Hair follicular keratinocyte (primary cell): ENCODE measurements around the gene GPT2. TPM values are rescaled to one million over a fixed set of nuclear protein-coding genes. Genes with fewer than 3 reads are reported as not detected.

Experiments used
- total RNA-seq: library from RNA; depleted of rRNA; stranded (reverse); fragments of >200 nt; gene quantifications from 2 replicates; pipeline ENCODE4 v1.2.3, GENCODE V29; 2015

GPT2 gene, protein sequence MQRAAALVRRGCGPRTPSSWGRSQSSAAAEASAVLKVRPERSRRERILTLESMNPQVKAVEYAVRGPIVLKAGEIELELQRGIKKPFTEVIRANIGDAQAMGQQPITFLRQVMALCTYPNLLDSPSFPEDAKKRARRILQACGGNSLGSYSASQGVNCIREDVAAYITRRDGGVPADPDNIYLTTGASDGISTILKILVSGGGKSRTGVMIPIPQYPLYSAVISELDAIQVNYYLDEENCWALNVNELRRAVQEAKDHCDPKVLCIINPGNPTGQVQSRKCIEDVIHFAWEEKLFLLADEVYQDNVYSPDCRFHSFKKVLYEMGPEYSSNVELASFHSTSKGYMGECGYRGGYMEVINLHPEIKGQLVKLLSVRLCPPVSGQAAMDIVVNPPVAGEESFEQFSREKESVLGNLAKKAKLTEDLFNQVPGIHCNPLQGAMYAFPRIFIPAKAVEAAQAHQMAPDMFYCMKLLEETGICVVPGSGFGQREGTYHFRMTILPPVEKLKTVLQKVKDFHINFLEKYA
- total RNA-seq = 47.4 and 48.8 TPM in 2 replicates

DNA sequence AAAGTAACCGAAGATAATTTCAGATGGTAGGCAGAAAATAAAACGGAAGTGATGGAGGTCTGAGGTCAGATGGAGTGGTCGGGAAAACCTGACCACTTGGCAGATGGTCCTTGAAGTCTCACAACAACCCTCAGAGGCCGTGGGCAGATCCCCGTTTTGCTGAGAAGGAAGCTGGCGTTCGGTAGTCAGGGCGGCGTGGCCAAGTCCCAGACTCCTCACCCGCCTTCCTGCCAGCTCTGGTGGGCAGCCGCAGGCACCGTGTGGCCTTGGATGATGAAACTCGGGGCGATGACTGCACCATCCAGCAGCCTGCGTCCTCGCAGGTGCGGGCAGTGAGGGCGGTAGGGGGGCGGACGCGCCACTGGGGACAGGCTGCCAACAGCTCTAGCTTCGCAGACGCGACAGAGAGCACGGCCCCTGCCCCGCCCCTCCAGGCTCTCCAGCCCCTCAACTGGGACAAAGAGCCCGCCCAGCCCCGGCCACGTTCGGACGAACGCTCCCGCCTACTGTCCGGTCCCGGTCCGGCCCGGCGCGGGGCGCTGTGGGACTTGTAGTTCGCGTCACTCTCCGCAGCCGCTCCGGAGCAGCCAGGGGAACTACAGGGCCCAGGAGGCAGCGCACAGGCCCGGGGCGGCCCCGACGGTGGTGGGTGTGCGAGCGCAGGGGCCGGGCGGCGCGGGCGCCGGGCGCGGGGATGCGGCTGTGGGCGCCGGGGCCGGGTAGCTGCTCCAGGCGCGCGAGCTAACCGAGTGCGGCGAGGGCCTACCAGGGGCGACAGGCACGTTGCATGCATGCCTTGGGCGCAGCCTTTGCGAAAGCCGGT lies at the start of gene GPT2:
GPT2 (plus strand) TSS at position 673 of the 823 bp plus-strand sequence. CDS start 354 bp downstream, outside the sequence.

DNA sequence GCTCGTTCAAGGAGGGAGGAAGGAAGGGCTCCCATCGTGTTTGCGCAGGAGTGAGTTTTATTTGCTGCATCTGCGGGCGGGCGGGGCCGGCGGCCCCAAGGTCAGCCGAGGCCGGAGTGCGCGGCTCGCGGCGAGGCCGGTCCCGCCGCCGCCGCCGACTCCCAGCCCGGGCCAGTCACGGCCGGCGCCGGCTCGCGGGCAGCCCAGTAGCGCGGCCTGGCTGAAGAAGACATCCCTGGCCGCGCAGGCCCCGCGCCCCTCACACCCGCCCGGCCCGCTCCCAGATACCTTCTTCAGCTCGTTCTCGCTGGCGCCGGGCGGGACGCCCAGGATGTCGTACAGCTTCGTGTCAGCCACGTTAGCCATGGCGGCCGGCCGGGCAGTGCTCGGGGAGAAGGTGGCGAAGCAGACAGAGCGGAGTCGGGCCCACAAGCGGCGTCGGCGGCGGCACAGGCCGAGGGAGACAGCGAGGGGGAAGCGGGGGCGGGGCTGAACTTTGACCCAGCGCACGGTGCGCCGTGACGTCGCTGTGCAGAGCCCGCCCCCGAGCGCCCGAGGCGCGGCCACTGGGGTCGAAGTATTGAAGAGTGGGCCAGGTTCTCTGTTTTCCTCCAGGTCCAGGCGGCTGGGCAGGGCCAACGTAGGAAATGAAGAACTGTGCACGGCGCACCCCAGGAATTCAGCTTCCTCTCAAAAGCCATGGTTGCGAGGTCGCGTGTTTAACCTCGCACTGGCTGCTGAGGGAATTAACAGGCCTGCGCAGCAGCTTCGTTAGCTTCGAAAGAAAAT lies 89.2 kb downstream of the GPT2 start, which contains the start of gene DNAJA2:
DNAJA2 (minus strand) TSS at position 468 of the 789 bp plus-strand sequence; CDS start at position 366, 102 bp downstream.

Other genes with a start within 250 kb of the GPT2 start
- gene VPS35, start 195.2 kb upstream of the GPT2 start, total RNA-seq = 94.7 and 114 TPM in 2 replicates
- gene ORC6, start 194.7 kb upstream of the GPT2 start, total RNA-seq = 8.4 and 28.1 TPM in 2 replicates
- gene MYLK3, start 136.0 kb upstream of the GPT2 start, total RNA-seq = 0.16 TPM in 1 of 2 replicates, not detected in the other
- gene C16orf87, start 53.2 kb upstream of the GPT2 start, total RNA-seq = 5.5 and 7.4 TPM in 2 replicates
- gene DNAJA2, start 89.3 kb downstream of the GPT2 start, total RNA-seq = 57.7 and 59.9 TPM in 2 replicates